Measurements from ENCODE around the gene CDC42BPA. TPM values are rescaled to one million over a fixed set of nuclear protein-coding genes. Genes with fewer than 3 reads are reported as not detected.

Gene CDC42BPA
- total and polyA plus RNA-seq, 2 donors (not counting 3 experiments of a cell fraction or from before 2014, with no cell fraction given): 26.1 to 92.6 TPM

GRCh38 chr1:227120826-227121225, 197.5 kb downstream of the CDC42BPA start:
- ChIA-PET CTCF (no interaction called here), POLR2A (no interaction called here)
- Histone ChIP-seq H3K9ac (replicated peaks; ENCODE audit: extremely low read depth, insufficient read depth, low read length) (no peak overlapping the region), H3K79me2 (ENCODE audit: control insufficient read depth, insufficient read depth, low read length) (peaks cover under 1% of the 10 kb centered on the region), H3K4me2 (ENCODE audit: insufficient read depth, low read length) (no peak overlapping the region), H3K36me3 (ENCODE audit: control insufficient read depth in 2 of 2, extremely low read depth in 1 of 2, insufficient read depth in 2 of 2, low read length in 2 of 2) (no peaks in the 10 kb centered on the region), H4K20me1 (replicated peaks; ENCODE audit: control insufficient read depth, extremely low read depth, insufficient read depth, low read length) (no peaks in the 10 kb centered on the region), H3K9me3 (replicated peaks; ENCODE audit: control insufficient read depth, insufficient read depth, low read length) (no peaks in the 10 kb centered on the region), H3K4me1 (ENCODE audit: control insufficient read depth, extremely low read depth, insufficient read depth, low read length) (no peaks in the 10 kb centered on the region), H3K27me3 (ENCODE audit: control insufficient read depth in 2 of 2, insufficient read depth in 2 of 2, low read length in 2 of 2) (no peaks in the 10 kb centered on the region), H3K4me3 (replicated peaks in 1 of 3; ENCODE audit: insufficient read depth in 1 of 3, low read depth in 1 of 3, low read length in 3 of 3) (no peak overlapping the region), H3K9me1 (replicated peaks; ENCODE audit: control insufficient read depth, extremely low read depth, insufficient read depth, low read length) (no peaks in the 10 kb centered on the region), H3K27ac (ENCODE audit: insufficient read depth, low read depth, low read length) (no peak overlapping the region), H2AFZ (ENCODE audit: low read depth, low read length) (no peak overlapping the region)
- BruUV-seq (replicated peaks): no TSS peak
- no peak for DNase-seq (ENCODE audit: low read depth, low spot score)
- TF ChIP-seq POLR2AphosphoS5 (IDR thresholded peaks at IDR 0.05; ENCODE audit: insufficient read depth, low read depth, low read length) (no peak), POLR2A (IDR thresholded peaks at IDR 0.05; ENCODE audit: low read depth, low read length) (no peak), MAX (IDR thresholded peaks at IDR 0.05; ENCODE audit: insufficient read depth, insufficient read length) (no peak), CTCF (IDR thresholded peaks at IDR 0.05; ENCODE audit: extremely low read depth in 1 of 2, insufficient read depth in 1 of 2, low read depth in 1 of 2, low read length in 2 of 2) (no peak), MYC (IDR thresholded peaks at IDR 0.05; ENCODE audit: low read depth, low read length) (no peak), EZH2 (IDR thresholded peaks at IDR 0.05; ENCODE audit: borderline replicate concordance, low read depth, low read length, severe bottlenecking) (no peak), FOS (IDR thresholded peaks at IDR 0.05; ENCODE audit: borderline replicate concordance, insufficient read depth, low read length) (no peak), GATA2 (IDR thresholded peaks at IDR 0.05; ENCODE audit: insufficient read depth, insufficient read length, low read depth, low read length) (no peak), JUN (IDR thresholded peaks at IDR 0.05; ENCODE audit: borderline replicate concordance, insufficient read depth, insufficient read length, low read depth) (no peak)
- no peak for FAIRE-seq
- dilution Hi-C loops (cut with MboI; ENCODE audit: extremely low pct_ligation_motif_present, low sequenced_read_pairs): no loop called here
- intact Hi-C loops (cut with micrococcal nuclease): no loop called here

All from endothelial cell of umbilical vein (primary cell).